ENCODE results near the gene KLF11.

DNA sequence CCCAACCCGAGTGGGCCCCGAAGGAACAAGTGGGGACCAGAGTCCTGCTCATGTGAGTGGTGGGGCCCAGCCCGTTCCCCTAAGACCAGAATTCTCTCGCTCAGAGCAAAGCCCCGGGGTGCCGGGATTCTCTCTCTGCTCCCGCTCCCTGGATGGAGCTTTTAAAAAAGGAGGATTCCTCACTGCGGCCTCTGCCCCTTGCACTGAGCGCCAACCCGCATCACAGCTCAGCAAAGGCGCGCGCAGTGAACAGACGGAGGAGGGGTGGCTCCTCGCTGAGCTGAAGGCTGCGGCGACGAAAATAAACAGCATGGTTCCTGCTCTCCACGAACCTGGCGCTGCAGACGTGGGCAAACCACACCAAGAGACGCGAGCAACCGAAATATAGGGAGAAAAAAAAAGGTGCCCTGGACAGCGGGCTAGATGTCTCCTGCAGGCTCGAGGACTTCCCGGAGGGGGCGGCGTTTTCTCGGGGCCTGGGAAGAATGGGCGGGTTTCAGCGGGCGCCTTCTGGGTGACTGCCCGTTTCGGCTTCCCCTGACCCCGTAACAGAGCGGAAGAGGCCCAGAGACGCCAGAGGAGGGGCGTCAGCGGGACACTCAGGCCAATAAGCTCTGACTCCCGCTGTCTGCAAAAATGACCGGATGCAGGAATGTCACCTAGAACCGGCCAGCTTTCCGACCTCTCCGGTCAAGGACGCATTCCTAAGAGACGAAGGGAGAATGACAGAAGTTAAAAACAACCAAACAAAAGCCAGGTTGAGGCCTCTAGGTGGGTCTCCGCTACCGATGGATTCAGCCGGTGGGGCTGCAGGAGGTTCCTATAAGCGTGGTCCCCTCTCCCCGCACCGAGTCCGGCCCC, 819 bp upstream of the KLF11 start:
- TF ChIP-seq, protein P1, sequence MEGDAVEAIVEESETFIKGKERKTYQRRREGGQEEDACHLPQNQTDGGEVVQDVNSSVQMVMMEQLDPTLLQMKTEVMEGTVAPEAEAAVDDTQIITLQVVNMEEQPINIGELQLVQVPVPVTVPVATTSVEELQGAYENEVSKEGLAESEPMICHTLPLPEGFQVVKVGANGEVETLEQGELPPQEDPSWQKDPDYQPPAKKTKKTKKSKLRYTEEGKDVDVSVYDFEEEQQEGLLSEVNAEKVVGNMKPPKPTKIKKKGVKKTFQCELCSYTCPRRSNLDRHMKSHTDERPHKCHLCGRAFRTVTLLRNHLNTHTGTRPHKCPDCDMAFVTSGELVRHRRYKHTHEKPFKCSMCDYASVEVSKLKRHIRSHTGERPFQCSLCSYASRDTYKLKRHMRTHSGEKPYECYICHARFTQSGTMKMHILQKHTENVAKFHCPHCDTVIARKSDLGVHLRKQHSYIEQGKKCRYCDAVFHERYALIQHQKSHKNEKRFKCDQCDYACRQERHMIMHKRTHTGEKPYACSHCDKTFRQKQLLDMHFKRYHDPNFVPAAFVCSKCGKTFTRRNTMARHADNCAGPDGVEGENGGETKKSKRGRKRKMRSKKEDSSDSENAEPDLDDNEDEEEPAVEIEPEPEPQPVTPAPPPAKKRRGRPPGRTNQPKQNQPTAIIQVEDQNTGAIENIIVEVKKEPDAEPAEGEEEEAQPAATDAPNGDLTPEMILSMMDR (conservative IDR thresholded peaks at IDR 0.05), result no peak
- no peak for TF ChIP-seq EZH2 (IDR thresholded peaks at IDR 0.05; ENCODE audit: low read depth)

Measured in PC-9 (cell line).